H9 (cell line): ENCODE measurements around the gene PAOX. TPM values are rescaled to one million over a fixed set of nuclear protein-coding genes. Genes with fewer than 3 reads are reported as not detected.

ENCODE experiments used
- DNase-seq: peaks from one replicate; pipeline ENCODE4 v3.0.0-alpha.2; 2017
- H2AFZ ChIP-seq: one replicate; pipeline ENCODE4 v1.6.1; 2013; ENCODE audit warnings: mild to moderate bottlenecking, low read length, control low read depth, moderate library complexity
- H2AK5ac ChIP-seq: 2 replicates; pipeline ENCODE4 v1.6.1; 2013; ENCODE audit warnings: low read length, control low read depth, mixed read lengths; ENCODE audit not compliant: insufficient read length
- H2BK120ac ChIP-seq: one replicate; pipeline ENCODE4 v1.6.1; 2013; ENCODE audit warnings: low read depth, mild to moderate bottlenecking, low read length, control low read depth, inconsistent platforms; ENCODE audit not compliant: poor library complexity, severe bottlenecking
- H2BK12ac ChIP-seq: 2 replicates; pipeline ENCODE4 v1.6.1; 2013; ENCODE audit warnings: low read length, control low read depth, mixed read lengths, low read depth; ENCODE audit not compliant: insufficient read length
- H2BK15ac ChIP-seq: 2 replicates; pipeline ENCODE4 v1.6.1; 2013; ENCODE audit warnings: low read depth, low read length, control low read depth
- H2BK20ac ChIP-seq: one replicate; pipeline ENCODE4 v1.6.1; 2013; ENCODE audit warnings: low read depth, mild to moderate bottlenecking, low read length, control low read depth, inconsistent platforms; ENCODE audit not compliant: poor library complexity, severe bottlenecking
- H2BK5ac ChIP-seq: 2 replicates; pipeline ENCODE4 v1.6.1; 2013; ENCODE audit warnings: low read length, control low read depth, mixed read lengths; ENCODE audit not compliant: insufficient read length
- H3K14ac ChIP-seq: 2 replicates; pipeline ENCODE4 v1.6.1; 2013; ENCODE audit warnings: low read length, control low read depth; ENCODE audit not compliant: insufficient read depth
- H3K18ac ChIP-seq: 2 replicates; pipeline ENCODE4 v1.6.1; 2013; ENCODE audit warnings: low read depth, mild to moderate bottlenecking, mixed read lengths, low read length, control low read depth; ENCODE audit not compliant: insufficient read length
- H3K23ac ChIP-seq: 2 replicates; pipeline ENCODE4 v1.6.1; 2013; ENCODE audit warnings: low read length, control low read depth, mixed read lengths, low read depth; ENCODE audit not compliant: insufficient read length
- H3K23me2 ChIP-seq: 2 replicates; pipeline ENCODE4 v1.6.1; 2013; ENCODE audit warnings: low read depth, mild to moderate bottlenecking, mixed read lengths, low read length, control low read depth; ENCODE audit not compliant: insufficient read length, poor library complexity, severe bottlenecking
- H3K27ac ChIP-seq: 2 replicates; pipeline ENCODE4 v1.5.1; 2013; ENCODE audit warnings: low read length, control low read depth, mixed read lengths, low read depth; ENCODE audit not compliant: insufficient read length
- H3K27me3 ChIP-seq: 2 replicates; pipeline ENCODE4 v1.6.1; 2013; ENCODE audit warnings: low read length, control low read depth, inconsistent platforms; ENCODE audit not compliant: insufficient read depth
- H3K4ac ChIP-seq: 2 replicates; pipeline ENCODE4 v1.6.1; 2013; ENCODE audit warnings: low read depth, mild to moderate bottlenecking, control low read depth, inconsistent platforms, low read length, moderate library complexity
- H3K4me1 ChIP-seq: 2 replicates; pipeline ENCODE4 v1.6.1; 2013; ENCODE audit warnings: low read length, control low read depth, inconsistent platforms; ENCODE audit not compliant: insufficient read depth
- H3K4me2 ChIP-seq: 2 replicates; pipeline ENCODE4 v1.6.1; 2013; ENCODE audit warnings: low read length, control low read depth, mixed read lengths; ENCODE audit not compliant: insufficient read length, insufficient read depth
- H3K56ac ChIP-seq: 2 replicates; pipeline ENCODE4 v1.6.1; 2013; ENCODE audit warnings: low read depth, mild to moderate bottlenecking, mixed read lengths, low read length, control low read depth; ENCODE audit not compliant: insufficient read length
- H3K79me1 ChIP-seq: 2 replicates; pipeline ENCODE4 v1.6.1; 2013; ENCODE audit warnings: low read depth, mild to moderate bottlenecking, moderate library complexity, low read length, control low read depth, inconsistent platforms; ENCODE audit not compliant: insufficient read depth, poor library complexity, severe bottlenecking
- H3K79me2 ChIP-seq: 2 replicates; pipeline ENCODE4 v1.6.1; 2013; ENCODE audit warnings: low read length, control low read depth, inconsistent platforms; ENCODE audit not compliant: insufficient read depth
- H3K9ac ChIP-seq: 2 replicates; pipeline ENCODE4 v1.6.1; 2013; ENCODE audit warnings: low read length, control low read depth, mixed read lengths; ENCODE audit not compliant: insufficient read length; ENCODE audit errors: extremely low read depth
- H3K9me3 ChIP-seq: one replicate; pipeline ENCODE4 v1.6.1; 2013; ENCODE audit warnings: low read depth, low read length, inconsistent platforms; ENCODE audit not compliant: control insufficient read depth
- H3T11ph ChIP-seq: one replicate; pipeline ENCODE4 v1.6.1; 2013; ENCODE audit warnings: mild to moderate bottlenecking, low read length, control low read depth, inconsistent platforms
- H4K20me1 ChIP-seq: one replicate; pipeline ENCODE4 v1.6.1; 2013; ENCODE audit not compliant: control insufficient read depth, insufficient read length, insufficient read depth
- H4K5ac ChIP-seq: 2 replicates; pipeline ENCODE4 v1.6.1; 2013; ENCODE audit warnings: low read depth, mild to moderate bottlenecking, mixed read lengths, low read length, control low read depth; ENCODE audit not compliant: insufficient read length
- H4K8ac ChIP-seq: replicated peaks from 2 replicates; pipeline ENCODE4 v1.6.1; 2013; ENCODE audit warnings: low read length, control low read depth, mixed read lengths, low read depth; ENCODE audit not compliant: insufficient read length
- H4K91ac ChIP-seq: 2 replicates; pipeline ENCODE4 v1.6.1; 2013; ENCODE audit warnings: low read depth, mild to moderate bottlenecking, moderate library complexity, mixed read lengths, low read length, control low read depth; ENCODE audit not compliant: insufficient read length
- H3K27ac Mint-ChIP-seq, 3 experiments: 2 replicates in 2 of 3; 3 replicates in 1 of 3; pipeline ENCODE4 v1.8.0; 2020 to 2021; ENCODE audit warnings: mixed read lengths in 3 of 3, mild to moderate bottlenecking in 1 of 3, moderate library complexity in 1 of 3
- H3K27me3 Mint-ChIP-seq: 2 replicates; pipeline ENCODE4 v1.8.0; 2021; ENCODE audit warnings: low read depth, mild to moderate bottlenecking, moderate library complexity, mixed read lengths
- H3K36me3 Mint-ChIP-seq, 3 experiments: 2 replicates in 2 of 3; 3 replicates in 1 of 3; pipeline ENCODE4 v1.8.0; 2020 to 2021; ENCODE audit warnings: low read depth in 3 of 3, mixed read lengths in 3 of 3; ENCODE audit not compliant: insufficient read depth in 1 of 3
- H3K4me1 Mint-ChIP-seq, 2 experiments: 2 replicates each; pipeline ENCODE4 v1.8.0; 2020; ENCODE audit warnings: mixed read lengths in 2 of 2
- H3K4me3 Mint-ChIP-seq, 2 experiments: 2 replicates in 1 of 2; 3 replicates in 1 of 2; pipeline ENCODE4 v1.8.0; 2020 to 2021; ENCODE audit warnings: mild to moderate bottlenecking in 2 of 2, mixed read lengths in 2 of 2, moderate library complexity in 1 of 2
- H3K9me3 Mint-ChIP-seq, 2 experiments: 2 replicates in 1 of 2; 3 replicates in 1 of 2; pipeline ENCODE4 v1.8.0; 2020; ENCODE audit warnings: mild to moderate bottlenecking in 2 of 2, mixed read lengths in 2 of 2, moderate library complexity in 1 of 2
- CTCF ChIP-seq: fragments of 200-600 bp; sonication (generic); conservative IDR thresholded peaks from 3 replicates; pipeline ENCODE4 v1.8.0; 2021; ENCODE audit warnings: antibody characterized with exemption, mild to moderate bottlenecking
- WGBS: extraction: QIAGEN DNeasy Blood & Tissue Kit; methylation state at CpG from one replicate; pipeline ENCODE4 v1.1.7; 2013; ENCODE audit warnings: missing lambda C conversion rate, low lambda C conversion rate, mixed read lengths; ENCODE audit not compliant: insufficient read length; ENCODE audit errors: extremely low coverage; 5-methylcytosine and 5-hydroxymethylcytosine counted together
- total RNA-seq: library from RNA; stranded (reverse); gene quantifications from 2 replicates; pipeline ENCODE4 v1.2.1, GENCODE V29; 2021

PAOX gene
- total RNA-seq, 1 experiment from 2014 or later, result 5.6 TPM

GRCh38 chr10:133411523-133412380, 32.7 kb downstream of the PAOX start:
- Histone ChIP-seq H3K79me1 (peaks cover 5% of the 10 kb centered on the region), H3K4me1 (no peaks in the 10 kb centered on the region), H2BK20ac (no peak overlapping the region), H3K9me3 (peaks cover 6% of the 10 kb centered on the region), H3T11ph (no peak overlapping the region), H3K79me2 (peaks cover 2% of the 10 kb centered on the region; the same call in 1 of the 2 replicates), H2AK5ac (no peak overlapping the region), H3K9ac (no peak overlapping the region), H4K8ac (no peak overlapping the region), H3K27ac (no peak overlapping the region), H3K56ac (no peak overlapping the region), H3K14ac (no peak overlapping the region), H3K4ac (no peak overlapping the region), H2AFZ (no peak overlapping the region), H4K5ac (no peak overlapping the region), H3K23ac (no peak overlapping the region), H4K20me1 (no peaks in the 10 kb centered on the region), H2BK12ac (no peak overlapping the region), H3K23me2 (no peaks in the 10 kb centered on the region), H2BK5ac (no peak overlapping the region), H3K18ac (no peak overlapping the region), H3K27me3 (no peaks in the 10 kb centered on the region), H2BK120ac (no peak overlapping the region), H4K91ac (no peak overlapping the region), H3K4me2 (no peak overlapping the region), H2BK15ac (no peak overlapping the region)
- Mint-ChIP-seq H3K36me3 (peaks cover 85 to 96% (median 86%) of the 10 kb centered on the region in 3 experiments), H3K27me3 (no peaks in the 10 kb centered on the region), H3K4me1 (no peaks in the 10 kb centered on the region), H3K9me3 (peaks cover 48 to 50% of the 10 kb centered on the region in 2 experiments), H3K27ac (no peak overlapping the region), H3K4me3 (no peak overlapping the region)
- WGBS, result no CpG with 5 or more reads among the region's 7 CpGs
- DNase-seq, result no peak
- no peak for TF ChIP-seq CTCF
